HG02884 (cell line): ENCODE measurements around the gene SMURF2.
"Not testable (repeated sequence)": the region's sequence is repeated elsewhere in the genome, so short reads cannot be mapped to it uniquely, and the experiment has no call there.

Experiments
- ATAC-seq: cut with Tn5 transposase; IDR thresholded peaks from one replicate; pipeline ENCODE4 v1.9.1; 2021; ENCODE audit warnings: mild to moderate bottlenecking, moderate library complexity; ENCODE audit not compliant: unreplicated experiment

SMURF2 gene

GRCh38 chr17:64661976-64662773 is at the start of gene SMURF2:
TSS of gene SMURF2 (minus strand) at chr17:64662307. CDS start at chr17:64661880, 427 bp downstream.
- ATAC-seq, result peak; percentile 73

GRCh38 chr17:64709481-64709880 is 47.4 kb upstream of the SMURF2 start:
- ATAC-seq, result no peak

GRCh38 chr17:64707050-64707591 is 45.0 kb upstream of the SMURF2 start:
- no peak for ATAC-seq

GRCh38 chr17:64706224-64707049 is 44.3 kb upstream of the SMURF2 start:
- no peak for ATAC-seq

- ATAC-seq, result no peak
These were observed 40.7 kb upstream of the SMURF2 start for GRCh38 chr17:64702815-64703214.

- no peak for ATAC-seq
These were observed 36.6 kb upstream of the SMURF2 start for GRCh38 chr17:64698725-64699124.

GRCh38 chr17:64694207-64694606 is 32.1 kb upstream of the SMURF2 start:
- ATAC-seq, result no peak

GRCh38 chr17:64692187-64692586 is 30.1 kb upstream of the SMURF2 start:
- ATAC-seq, result no peak

- ATAC-seq, result no peak
These were observed 27.0 kb upstream of the SMURF2 start for GRCh38 chr17:64689106-64689505.

GRCh38 chr17:64688481-64688880 is 26.4 kb upstream of the SMURF2 start:
- no peak for ATAC-seq

GRCh38 chr17:64687961-64688360 is 25.9 kb upstream of the SMURF2 start:
- no peak for ATAC-seq

GRCh38 chr17:64687376-64687775 is 25.3 kb upstream of the SMURF2 start:
- ATAC-seq, result no peak

- ATAC-seq, result no peak
These were observed 24.6 kb upstream of the SMURF2 start for GRCh38 chr17:64686705-64687104.

- no peak for ATAC-seq
These were observed 23.6 kb upstream of the SMURF2 start for GRCh38 chr17:64685705-64686104.

GRCh38 chr17:64683796-64684195 is 21.7 kb upstream of the SMURF2 start:
- ATAC-seq, result no peak

- ATAC-seq, result no peak
These were observed 20.4 kb upstream of the SMURF2 start for GRCh38 chr17:64682261-64683181.

- ATAC-seq, result no peak
These were observed 17.7 kb upstream of the SMURF2 start for GRCh38 chr17:64679710-64680216.

- ATAC-seq, result no peak
These were observed 14.7 kb upstream of the SMURF2 start for GRCh38 chr17:64676763-64677162.

GRCh38 chr17:64670843-64671590 is 8.9 kb upstream of the SMURF2 start:
- not testable (repeated sequence) for ATAC-seq
